ENCODE data around the gene ALKBH5. TPM values are rescaled to one million over a fixed set of nuclear protein-coding genes. Genes with fewer than 3 reads are reported as not detected.

Gene ALKBH5
- 79.6 and 85.2 TPM in 2 replicates for total RNA-seq

DNA sequence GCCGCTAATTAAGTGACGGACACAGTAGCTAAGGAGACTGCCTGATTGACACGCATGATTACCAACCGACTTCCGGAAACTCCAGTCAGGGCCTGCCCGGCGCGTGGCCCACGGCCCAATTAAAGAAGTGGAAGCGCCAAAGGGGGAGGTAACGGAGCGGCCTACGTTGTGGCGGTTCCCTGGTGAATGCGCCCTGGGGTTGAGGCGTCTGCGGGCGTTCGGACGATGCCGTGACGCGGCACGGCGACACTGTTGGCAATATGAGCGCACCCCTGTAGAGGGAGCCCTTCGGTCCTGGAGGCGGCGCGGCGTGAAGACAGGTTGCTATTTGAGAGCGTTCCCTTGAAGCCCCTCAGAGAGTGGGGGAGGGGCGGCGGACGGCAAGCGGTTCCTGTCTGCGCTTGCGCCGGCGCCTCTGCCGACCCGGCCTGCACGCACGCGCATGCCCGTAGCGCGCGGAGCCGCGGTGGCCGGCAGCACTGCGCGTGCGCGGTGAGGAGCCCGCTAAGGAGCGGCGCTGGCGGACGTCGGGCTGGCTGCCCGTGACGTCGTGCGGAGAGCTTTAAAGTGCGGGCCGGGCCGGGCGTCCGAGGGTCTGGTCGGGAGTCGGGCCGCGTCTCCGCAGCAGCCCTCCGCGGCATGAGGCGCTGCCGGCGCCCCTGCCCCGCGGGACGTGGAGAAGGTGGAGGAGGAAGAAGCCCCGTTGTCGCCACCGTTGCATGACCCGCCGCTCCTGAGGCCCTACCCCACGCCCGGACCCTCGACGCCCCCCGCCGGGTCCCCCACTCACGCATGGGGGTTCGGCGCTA lies at the start of gene ALKBH5:
TSS of gene ALKBH5 (plus strand) at position 495 of the 809 bp plus-strand sequence. CDS start 416 bp downstream, outside the sequence.

DNA sequence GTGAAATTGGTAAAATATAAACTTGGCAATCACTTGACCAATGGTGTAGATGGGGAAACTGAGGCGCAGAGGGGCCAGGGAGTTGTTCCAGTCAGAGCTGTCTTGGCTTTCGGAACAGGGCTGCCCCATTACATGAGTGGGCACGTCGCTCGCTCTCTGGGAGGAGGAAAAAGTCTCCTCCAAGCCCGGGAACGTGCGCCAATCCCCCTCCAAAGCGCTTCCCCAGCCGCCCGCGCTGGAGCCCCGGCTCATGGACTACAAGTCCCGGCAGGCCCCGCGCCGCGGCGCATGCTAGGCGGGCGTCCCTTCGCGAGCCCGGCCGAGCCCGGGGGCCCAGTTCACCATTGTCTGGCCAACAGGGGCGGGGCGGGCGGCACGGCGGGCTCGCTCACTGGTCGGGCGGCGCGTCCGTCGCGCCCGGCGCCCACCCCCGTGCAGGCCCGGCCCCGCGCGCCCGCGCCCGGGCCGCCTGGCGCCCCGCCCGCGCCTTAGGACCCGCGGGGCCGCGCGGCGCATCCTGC lies 41.6 kb downstream of the ALKBH5 start, which contains the start of gene LLGL1:
TSS of gene LLGL1 (plus strand) at position 515 of the 521 bp plus-strand sequence. CDS start 48 bp downstream, outside the sequence.

DNA sequence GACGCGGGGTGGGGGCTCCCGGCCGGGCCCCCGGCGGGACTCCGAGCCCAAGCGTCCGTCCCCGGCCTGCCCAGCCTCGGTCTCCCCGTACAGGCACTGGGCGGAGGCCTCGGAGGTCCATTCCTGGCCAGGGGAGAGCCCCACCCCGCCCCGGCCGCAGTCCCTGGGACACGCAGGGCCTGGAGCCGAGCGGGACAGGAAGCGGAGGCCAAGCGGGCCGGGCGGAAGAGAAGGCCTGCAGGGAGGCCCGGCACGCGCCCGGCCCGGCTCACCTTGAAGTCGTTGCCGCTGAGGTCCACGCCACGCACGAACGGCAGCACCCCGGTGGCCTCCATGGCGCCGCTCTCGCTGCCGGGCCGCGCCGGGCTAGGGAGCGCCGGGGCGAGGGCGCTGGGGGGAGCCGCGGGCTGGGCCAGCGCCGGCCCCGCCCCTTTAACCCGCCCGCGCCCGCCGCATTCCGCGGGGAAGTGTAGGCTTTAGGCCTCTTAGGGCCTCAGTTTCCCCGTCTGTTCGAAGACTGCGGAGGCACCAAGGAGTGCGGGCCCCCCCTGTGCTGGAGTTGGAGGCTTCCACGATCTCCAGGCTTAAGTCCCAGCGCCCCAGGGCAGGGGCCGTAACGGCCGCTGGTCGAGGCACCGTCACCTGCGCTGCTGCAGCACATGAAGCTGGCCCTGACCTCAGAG lies 74.9 kb downstream of the ALKBH5 start, which contains the start of gene FLII:
TSS of gene FLII (minus strand) at position 383 of the 683 bp plus-strand sequence. CDS start at position 335, 48 bp downstream.

Other genes with a start within 250 kb of the ALKBH5 start
- gene TOM1L2, start 211.4 kb upstream of the ALKBH5 start, total RNA-seq, result 25.4 and 30.5 TPM in 2 replicates
- gene DRC3, start 211.0 kb upstream of the ALKBH5 start, total RNA-seq, result under 0.01 TPM in 2 replicates
- 9.8 and 21.1 TPM in 2 replicates for gene ATPAF2, start 144.7 kb upstream of the ALKBH5 start, total RNA-seq
- 5.8 and 9.2 TPM in 2 replicates for gene GID4, start 144.4 kb upstream of the ALKBH5 start, total RNA-seq
- gene DRG2, start 95.9 kb upstream of the ALKBH5 start, total RNA-seq, result 52.8 and 54.9 TPM in 2 replicates
- gene MYO15A, start 75.1 kb upstream of the ALKBH5 start, total RNA-seq, result 0.58 and 1.4 TPM in 2 replicates
- gene LLGL1, start 41.8 kb downstream of the ALKBH5 start, total RNA-seq, result 50.5 and 64.7 TPM in 2 replicates
- 323 and 352 TPM in 2 replicates for gene FLII, start 74.9 kb downstream of the ALKBH5 start, total RNA-seq
- 15.4 and 18.7 TPM in 2 replicates for gene MIEF2, start 76.8 kb downstream of the ALKBH5 start, total RNA-seq
- 14.4 and 19.5 TPM in 2 replicates for gene TOP3A, start 131.2 kb downstream of the ALKBH5 start, total RNA-seq
- gene SMCR8, start 131.5 kb downstream of the ALKBH5 start, total RNA-seq, result 6.9 and 7.8 TPM in 2 replicates
- 29.4 and 52.5 TPM in 2 replicates for gene SHMT1, start 179.7 kb downstream of the ALKBH5 start, total RNA-seq
- not detected in 2 replicates for gene EVPLL, start 193.9 kb downstream of the ALKBH5 start, total RNA-seq

Measured in myometrial cell (primary cell).